Peyer's patch (tissue), 4 donors: ENCODE results near the gene SCNN1A. TPM values are rescaled to one million over a fixed set of nuclear protein-coding genes. Genes with fewer than 3 reads are reported as not detected.

Experiments used
- DNase-seq, 3 donors: peaks; one replicate each; pipeline ENCODE4 v3.0.0-alpha.2; 2017 to 2019
- H3K27ac ChIP-seq, 4 donors: fragments of 200-600 bp; sonication (generic); one replicate each; pipeline ENCODE4 v1.5.1; 2016 to 2019
- H3K27me3 ChIP-seq, 2 donors: fragments of 200-600 bp; sonication (generic); one replicate each; pipeline ENCODE4 v1.5.1; 2019
- H3K36me3 ChIP-seq, 3 donors: fragments of 200-600 bp; sonication (generic); one replicate each; pipeline ENCODE4 v1.5.1; 2016 to 2019
- H3K4me1 ChIP-seq, 4 donors: fragments of 200-600 bp; sonication (generic); one replicate each; pipeline ENCODE4 v1.5.1; 2016 to 2019
- H3K4me3 ChIP-seq, 4 donors: fragments of 200-600 bp; sonication (generic); 1 replicate in 3 of 4; 2 replicates in 1 of 4; pipeline ENCODE4 v1.5.1; 2016 to 2019; ENCODE audit warnings: mild to moderate bottlenecking in 1 of 4
- H3K9me3 ChIP-seq, 4 donors: fragments of 200-600 bp; sonication (generic); one replicate each; pipeline ENCODE4 v1.5.1; 2016 to 2019; ENCODE audit warnings: mild to moderate bottlenecking in 1 of 4
- POLR2A ChIP-seq, 2 donors: fragments of 450-650 bp; IDR thresholded peaks; one replicate each; pipeline ENCODE4 v1.5.1; 2017; ENCODE audit warnings: antibody characterized with exemption in 2 of 2, mild to moderate bottlenecking in 2 of 2, moderate library complexity in 2 of 2
- total RNA-seq, 4 donors: library from RNA; depleted of rRNA; stranded (reverse); fragments of >200 nt; gene quantifications; one replicate each; pipeline ENCODE4 v1.1.0, GENCODE V29; 2016
- TF ChIP-seq, protein P1 (sequence below), 6 experiments: fragments of 450-650 bp in 4 of 6; fragments of 200-600 bp in 2 of 6; sonication (generic) in 1 of 6; IDR thresholded peaks; one replicate each; pipeline ENCODE4 v1.5.1; 2017 to 2019; ENCODE audit warnings: antibody characterized with exemption in 6 of 6, mild to moderate bottlenecking in 3 of 6, moderate library complexity in 1 of 6

Gene SCNN1A
- total RNA-seq, 4 donors from 2014 or later, result 93.3 to 275 (median 143) TPM

DNA sequence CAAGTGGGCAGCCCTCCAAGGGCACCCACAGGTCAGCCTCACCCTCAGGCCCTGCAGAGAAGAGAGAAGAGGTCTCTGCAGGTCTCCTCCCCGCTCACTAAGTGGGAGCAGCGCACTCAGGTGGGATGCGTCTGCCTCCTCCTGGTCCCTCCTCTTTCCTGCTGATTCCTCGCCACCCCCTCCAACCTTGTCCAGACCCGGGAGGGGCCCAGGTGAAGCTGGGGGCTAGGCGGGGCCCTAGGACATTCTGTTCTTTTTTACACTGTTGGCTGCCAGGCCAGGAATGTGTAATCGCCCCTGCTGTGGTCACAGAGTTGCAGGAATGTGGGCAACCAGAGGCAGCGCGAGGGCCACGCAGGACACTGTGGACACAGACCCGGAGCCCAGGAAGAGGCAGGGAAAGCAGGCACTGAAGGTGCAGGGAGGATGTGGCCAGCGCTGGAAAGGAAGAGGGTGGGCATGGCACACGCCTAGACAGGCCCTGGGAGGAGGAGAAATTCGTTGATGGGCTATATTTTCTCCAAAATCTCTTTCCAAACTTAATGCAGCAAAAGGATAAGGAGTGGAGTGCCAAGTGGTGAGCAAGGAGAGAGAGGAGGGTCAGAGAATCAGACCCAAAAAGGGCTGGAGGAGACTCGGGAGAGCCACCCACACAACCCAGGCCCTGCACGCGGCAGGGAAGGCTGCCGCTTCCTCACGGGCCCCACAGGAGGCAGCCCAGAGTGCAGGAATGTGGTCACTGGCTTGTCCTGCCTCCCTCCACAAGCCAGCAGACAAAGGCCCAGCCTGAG, 911 bp upstream of the SCNN1A start:
- Histone ChIP-seq H3K4me1 (peaks cover 0 to 58% (median 8%) of the 10 kb centered on the region in 4 donors), H3K4me3 (peak overlapping the region in 2 of 4 donors; percentile 40 to 44)

DNA sequence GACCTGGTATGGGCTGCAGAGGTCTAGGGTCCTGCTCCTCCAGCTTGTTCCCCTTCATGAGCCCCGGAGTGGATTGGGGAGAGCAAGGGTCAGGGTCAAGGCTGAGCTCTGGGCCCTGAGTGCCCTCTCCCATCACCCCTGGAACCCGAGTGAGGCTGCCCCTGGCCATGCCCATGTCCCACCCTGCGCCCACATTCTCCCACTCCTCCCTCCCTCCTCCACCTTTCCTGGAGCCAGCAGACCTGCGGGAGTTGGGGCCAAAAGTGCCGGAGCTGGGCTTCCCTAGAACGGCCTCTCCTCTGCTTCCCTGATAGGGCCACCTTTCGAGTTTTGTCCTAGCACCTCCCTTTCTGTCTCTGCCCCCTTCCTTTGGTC, 590 bp downstream of the SCNN1A start:
- H3K9me3 ChIP-seq, result no peaks in the 10 kb centered on the region
- peaks cover 0 to 58% (median 8%) of the 10 kb centered on the region in 4 donors for H3K4me1 ChIP-seq
- TF ChIP-seq, protein P1, sequence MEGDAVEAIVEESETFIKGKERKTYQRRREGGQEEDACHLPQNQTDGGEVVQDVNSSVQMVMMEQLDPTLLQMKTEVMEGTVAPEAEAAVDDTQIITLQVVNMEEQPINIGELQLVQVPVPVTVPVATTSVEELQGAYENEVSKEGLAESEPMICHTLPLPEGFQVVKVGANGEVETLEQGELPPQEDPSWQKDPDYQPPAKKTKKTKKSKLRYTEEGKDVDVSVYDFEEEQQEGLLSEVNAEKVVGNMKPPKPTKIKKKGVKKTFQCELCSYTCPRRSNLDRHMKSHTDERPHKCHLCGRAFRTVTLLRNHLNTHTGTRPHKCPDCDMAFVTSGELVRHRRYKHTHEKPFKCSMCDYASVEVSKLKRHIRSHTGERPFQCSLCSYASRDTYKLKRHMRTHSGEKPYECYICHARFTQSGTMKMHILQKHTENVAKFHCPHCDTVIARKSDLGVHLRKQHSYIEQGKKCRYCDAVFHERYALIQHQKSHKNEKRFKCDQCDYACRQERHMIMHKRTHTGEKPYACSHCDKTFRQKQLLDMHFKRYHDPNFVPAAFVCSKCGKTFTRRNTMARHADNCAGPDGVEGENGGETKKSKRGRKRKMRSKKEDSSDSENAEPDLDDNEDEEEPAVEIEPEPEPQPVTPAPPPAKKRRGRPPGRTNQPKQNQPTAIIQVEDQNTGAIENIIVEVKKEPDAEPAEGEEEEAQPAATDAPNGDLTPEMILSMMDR (IDR thresholded peaks at IDR 0.05), result no peak
- TF ChIP-seq POLR2A (IDR thresholded peaks at IDR 0.05), result no peak
- H3K27me3 ChIP-seq, result no peaks in the 10 kb centered on the region
- no peaks in the 10 kb centered on the region for H3K36me3 ChIP-seq
- peak in 1 of 3 donors; percentile 41 for DNase-seq
- H3K4me3 ChIP-seq, result peak overlapping the region in 2 of 4 donors; percentile 40 to 44
- peak overlapping the region in 3 of 4 donors; percentile 39 to 81 (median 78) for H3K27ac ChIP-seq

More for the DNA sequence above, 911 bp upstream of the SCNN1A start:
- H3K36me3 ChIP-seq, result no peaks in the 10 kb centered on the region
- H3K27ac ChIP-seq, result peak overlapping the region; percentile 4 to 81 (median 57)
- DNase-seq, result peak in 2 of 3 donors; percentile 68 to 72
- no peaks in the 10 kb centered on the region for H3K9me3 ChIP-seq
- no peaks in the 10 kb centered on the region for H3K27me3 ChIP-seq
- TF ChIP-seq POLR2A (IDR thresholded peaks at IDR 0.05), result no peak
- TF ChIP-seq, protein P1 (IDR thresholded peaks at IDR 0.05), result peak in 4 of 6 experiments; percentile 22 to 52 (median 43)

DNA sequence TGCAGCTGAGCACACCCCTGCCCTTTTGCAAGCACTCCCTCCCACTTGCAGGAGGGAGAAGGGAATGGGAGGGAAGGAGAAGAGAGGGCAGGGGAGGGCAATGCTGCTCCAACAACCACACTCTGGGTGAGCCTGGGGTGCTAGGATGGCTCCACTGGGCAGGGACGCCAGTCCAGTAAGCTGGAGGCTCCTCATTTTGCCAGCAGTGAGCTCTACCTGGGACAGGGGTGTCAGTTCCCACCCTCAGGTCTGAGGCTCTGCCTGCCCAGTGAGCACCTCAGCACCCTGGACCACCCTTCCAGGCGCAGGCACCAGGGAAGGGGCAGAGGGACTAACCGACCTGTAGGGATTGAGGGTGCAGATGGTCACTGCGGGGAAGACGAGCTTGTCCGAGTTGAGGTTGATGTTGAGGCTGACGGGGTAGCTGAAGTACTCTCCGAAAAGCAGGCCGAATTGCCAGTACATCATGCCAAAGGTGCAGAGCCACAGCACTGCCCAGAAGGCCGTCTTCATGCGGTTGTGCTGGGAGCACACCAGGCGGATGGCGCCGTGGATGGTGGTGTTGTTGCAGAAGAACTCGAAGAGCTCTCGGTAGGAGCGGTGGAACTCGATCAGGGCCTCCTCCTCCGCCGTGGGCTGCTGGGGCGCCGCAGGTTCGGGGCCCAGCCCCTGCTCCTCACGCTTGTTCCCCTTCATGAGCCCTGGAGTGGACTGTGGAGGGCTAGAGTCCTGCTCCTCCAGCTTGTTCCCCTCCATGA, 1.2 kb downstream of the SCNN1A start:
- TF ChIP-seq, protein P1 (IDR thresholded peaks at IDR 0.05), result no peak
- TF ChIP-seq POLR2A (IDR thresholded peaks at IDR 0.05), result no peak
- Histone ChIP-seq H3K4me3 (peak overlapping the region in 2 of 4 donors; percentile 40 to 44), H3K27me3 (no peaks in the 10 kb centered on the region), H3K27ac (peak overlapping the region in 3 of 4 donors; percentile 47 to 81 (median 78)), H3K4me1 (peaks cover 0 to 58% (median 8%) of the 10 kb centered on the region in 4 donors), H3K36me3 (no peaks in the 10 kb centered on the region), H3K9me3 (no peaks in the 10 kb centered on the region)
- peak in 1 of 3 donors; percentile 41 for DNase-seq

DNA sequence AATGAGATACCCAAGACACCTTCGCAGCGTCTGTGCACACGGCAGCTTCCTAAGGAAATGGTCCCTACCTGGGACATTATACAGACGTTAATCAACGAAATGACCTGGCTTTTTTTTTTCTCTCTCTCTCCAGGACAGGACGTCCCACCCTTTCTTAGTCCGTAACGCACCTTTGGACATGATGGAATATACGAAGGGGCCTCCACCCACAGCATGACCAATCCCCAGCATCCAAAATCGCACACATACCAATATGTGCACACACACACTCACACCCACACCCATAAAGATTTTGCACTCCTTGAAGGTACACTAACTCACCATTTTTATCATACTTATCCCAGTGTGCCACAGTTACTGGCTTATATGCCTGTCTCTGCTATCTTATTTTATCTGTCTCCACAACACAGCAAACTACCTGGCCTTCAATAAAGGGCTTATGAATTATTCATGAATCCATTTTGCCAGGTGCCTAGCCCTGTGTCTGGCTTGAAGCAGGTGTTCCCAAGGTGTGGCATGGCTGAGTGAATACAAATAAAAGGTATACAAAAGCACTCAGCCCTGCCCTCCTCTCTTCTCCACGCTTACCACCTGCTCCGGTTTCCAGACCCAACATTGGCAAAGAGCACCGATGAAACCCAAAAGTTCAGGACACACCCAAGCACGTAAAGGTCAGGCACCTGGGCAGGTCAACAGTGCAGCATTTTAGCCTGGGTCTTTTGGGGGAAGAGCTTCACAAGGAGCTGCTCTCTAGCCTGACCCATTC, 2.2 kb downstream of the SCNN1A start:
- DNase-seq, result peak in 2 of 3 donors; percentile 59 to 60
- Histone ChIP-seq H3K27me3 (no peaks in the 10 kb centered on the region), H3K36me3 (no peaks in the 10 kb centered on the region), H3K4me3 (peak overlapping the region in 2 of 4 donors; percentile 40 to 44), H3K9me3 (no peaks in the 10 kb centered on the region), H3K4me1 (peaks cover 0 to 50% (median 8%) of the 10 kb centered on the region in 4 donors), H3K27ac (peak overlapping the region; percentile 2 to 81 (median 62))
- TF ChIP-seq, protein P1 (IDR thresholded peaks at IDR 0.05), result no peak
- TF ChIP-seq POLR2A (IDR thresholded peaks at IDR 0.05), result peak in 1 of 2 donors; percentile 46

DNA sequence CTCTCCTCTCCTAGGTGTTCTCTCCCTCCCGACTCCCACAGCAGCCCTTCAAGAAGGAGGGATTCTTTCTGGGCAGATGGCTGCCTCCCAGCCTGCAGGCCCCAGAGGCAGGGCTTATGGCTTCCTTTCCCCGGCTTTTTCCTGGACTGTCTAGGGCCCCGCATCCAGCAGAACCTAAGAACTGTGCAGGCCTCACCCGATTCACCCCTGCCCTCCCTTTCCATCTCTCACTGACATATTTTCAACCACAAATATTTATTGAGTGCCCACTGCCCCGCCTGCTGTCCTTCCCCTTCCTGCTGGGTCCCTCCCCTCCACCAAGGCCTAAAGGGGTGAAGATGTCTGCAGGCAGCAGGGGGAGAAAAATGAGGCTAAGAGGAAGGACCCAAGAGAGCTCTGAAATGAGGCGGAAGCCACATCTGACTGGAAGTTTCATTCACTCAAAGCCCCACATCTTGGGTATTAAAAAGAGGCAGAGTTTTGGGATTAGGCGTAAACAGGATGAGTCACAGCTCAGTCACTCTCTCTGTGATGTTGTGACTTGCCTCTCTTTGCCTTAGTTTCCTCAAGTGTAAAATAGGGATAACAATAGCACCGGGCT, 2.9 kb downstream of the SCNN1A start:
- no peaks in the 10 kb centered on the region for H3K36me3 ChIP-seq
- TF ChIP-seq POLR2A (IDR thresholded peaks at IDR 0.05), result no peak
- TF ChIP-seq, protein P1 (IDR thresholded peaks at IDR 0.05), result no peak
- H3K27ac ChIP-seq, result peak overlapping the region; percentile 2 to 81 (median 62)
- DNase-seq, result peak in 2 of 3 donors; percentile 56 to 62
- H3K27me3 ChIP-seq, result no peaks in the 10 kb centered on the region
- H3K4me3 ChIP-seq, result peak overlapping the region in 2 of 4 donors; percentile 37 to 40
- H3K9me3 ChIP-seq, result no peaks in the 10 kb centered on the region
- H3K4me1 ChIP-seq, result peaks cover 0 to 43% (median 6%) of the 10 kb centered on the region in 4 donors
